WTC11 (cell line): Measurements from ENCODE around the gene P4HB. TPM values are rescaled to one million over a fixed set of nuclear protein-coding genes. Genes with fewer than 3 reads are reported as not detected.

Experiments used
- ATAC-seq: fragments of 200-7000 bp; cut with Tn5 transposase; 2 replicates; pipeline ENCODE4 v1.10.0; 2021; ENCODE audit warnings: mild to moderate bottlenecking, moderate library complexity
- CTCF ChIA-PET: fragments of 300-600 bp; sonication (Branson Sonifier 250); formaldehyde crosslinking; loops from one replicate; lab custom pipeline; 2021; ENCODE audit warnings: antibody characterized with exemption; lab: Charles Lee
- POLR2A ChIA-PET: fragments of 350-600 bp; sonication (Branson Sonifier 250); formaldehyde crosslinking; loops from one replicate; lab custom pipeline; 2021; ENCODE audit warnings: antibody characterized with exemption; lab: Charles Lee
- DNase-seq: peaks from one replicate; pipeline ENCODE4 v3.0.0; 2021; ENCODE audit warnings: low spot score
- H3K27ac Mint-ChIP-seq: 2 replicates; pipeline ENCODE4 v1.8.0; 2021; ENCODE audit warnings: mixed read lengths
- H3K27me3 Mint-ChIP-seq: 2 replicates; pipeline ENCODE4 v1.8.0; 2021; ENCODE audit warnings: low read depth, mild to moderate bottlenecking, moderate library complexity, mixed read lengths
- H3K36me3 Mint-ChIP-seq: 2 replicates; pipeline ENCODE4 v1.8.0; 2021; ENCODE audit warnings: mixed read lengths
- H3K4me1 Mint-ChIP-seq: 2 replicates; pipeline ENCODE4 v1.8.0; 2022; ENCODE audit warnings: mixed read lengths
- H3K4me3 Mint-ChIP-seq: 2 replicates; pipeline ENCODE4 v1.8.0; 2021; ENCODE audit warnings: mild to moderate bottlenecking, moderate library complexity, mixed read lengths
- H3K9me3 Mint-ChIP-seq: 2 replicates; pipeline ENCODE4 v1.8.0; 2021; ENCODE audit warnings: mixed read lengths
- CBFB ChIP-seq: sonication (generic); formaldehyde crosslinking; IDR thresholded peaks from 2 replicates; pipeline ENCODE4 v1.8.1; 2022; ENCODE audit warnings: mild to moderate bottlenecking, low read depth, missing genetic modification reagents
- ERG ChIP-seq: fragments of 250-450 bp; sonication (Bioruptor Pico); IDR thresholded peaks from 2 replicates; pipeline ENCODE4 v1.8.0; 2021; ENCODE audit warnings: mild to moderate bottlenecking
- KAT7 ChIP-seq: sonication (generic); formaldehyde crosslinking; IDR thresholded peaks from 2 replicates; pipeline ENCODE4 v1.8.1; 2023; ENCODE audit warnings: missing genetic modification reagents, mild to moderate bottlenecking, borderline replicate concordance
- NFYB ChIP-seq: sonication (generic); formaldehyde crosslinking; conservative IDR thresholded peaks from 2 replicates; pipeline ENCODE4 v1.8.0; 2022; ENCODE audit warnings: low read depth, missing genetic modification reagents
- NR2C2 ChIP-seq: sonication (generic); formaldehyde crosslinking; IDR thresholded peaks from 2 replicates; pipeline ENCODE4 v1.8.0; 2022; ENCODE audit warnings: mild to moderate bottlenecking, missing genetic modification reagents
- OVOL2 ChIP-seq: fragments of 250-450 bp; sonication (Bioruptor Pico); IDR thresholded peaks from 2 replicates; pipeline ENCODE4 v1.9.0; 2021; ENCODE audit warnings: mild to moderate bottlenecking, borderline replicate concordance
- PREB ChIP-seq: sonication (generic); formaldehyde crosslinking; IDR thresholded peaks from 2 replicates; pipeline ENCODE4 v1.8.1; 2022; ENCODE audit warnings: mild to moderate bottlenecking, missing genetic modification reagents, moderate library complexity, borderline replicate concordance
- PRRX2 ChIP-seq: fragments of 250-450 bp; sonication (Bioruptor Pico); IDR thresholded peaks from 2 replicates; pipeline ENCODE4 v1.8.0; 2021; ENCODE audit warnings: mild to moderate bottlenecking
- SMAD3 ChIP-seq: sonication (generic); formaldehyde crosslinking; IDR thresholded peaks from 2 replicates; pipeline ENCODE4 v1.8.0; 2022; ENCODE audit warnings: missing genetic modification reagents, mild to moderate bottlenecking, borderline replicate concordance
- SMAD4 ChIP-seq: sonication (generic); formaldehyde crosslinking; IDR thresholded peaks from 2 replicates; pipeline ENCODE4 v1.8.0; 2022; ENCODE audit warnings: mild to moderate bottlenecking, missing genetic modification reagents
- ZNF138 ChIP-seq: sonication (generic); formaldehyde crosslinking; conservative IDR thresholded peaks from 2 replicates; pipeline ENCODE4 v1.8.1; 2022; ENCODE audit warnings: mild to moderate bottlenecking, moderate library complexity, missing genetic modification reagents
- ZNF317 ChIP-seq: sonication (generic); formaldehyde crosslinking; IDR thresholded peaks from 2 replicates; pipeline ENCODE4 v1.8.1; 2023; ENCODE audit warnings: low read depth, mild to moderate bottlenecking, moderate library complexity, missing genetic modification reagents, borderline replicate concordance
- ZNF416 ChIP-seq: fragments of 250-450 bp; sonication (Bioruptor Pico); IDR thresholded peaks from 2 replicates; pipeline ENCODE4 v1.9.0; 2021; ENCODE audit warnings: mild to moderate bottlenecking, inconsistent platforms
- ZNF423 ChIP-seq: fragments of 250-450 bp; sonication (Bioruptor Pico); IDR thresholded peaks from 2 replicates; pipeline ENCODE4 v2.1.2; 2022; ENCODE audit warnings: mild to moderate bottlenecking, moderate library complexity
- total RNA-seq: library from RNA; stranded (reverse); gene quantifications from 3 replicates; pipeline ENCODE4 v1.2.3, GENCODE V29; 2021
- TF ChIP-seq, protein P1 (sequence below): sonication (generic); formaldehyde crosslinking; IDR thresholded peaks from 2 replicates; pipeline ENCODE4 v1.8.1; 2022; ENCODE audit warnings: low read depth, missing genetic modification reagents, borderline replicate concordance
- TF ChIP-seq, protein P2 (sequence below): fragments of 250-450 bp; sonication (Bioruptor Pico); IDR thresholded peaks from 2 replicates; pipeline ENCODE4 v2.1.2; 2022; ENCODE audit warnings: mild to moderate bottlenecking, moderate library complexity
- TF ChIP-seq, protein P3 (sequence below): sonication (generic); formaldehyde crosslinking; IDR thresholded peaks from 2 replicates; pipeline ENCODE4 v1.8.1; 2023; ENCODE audit warnings: mild to moderate bottlenecking, missing genetic modification reagents, borderline replicate concordance
- TF ChIP-seq, protein P4 (sequence below): sonication (generic); formaldehyde crosslinking; IDR thresholded peaks from 2 replicates; pipeline ENCODE4 v1.8.0; 2022; ENCODE audit warnings: missing genetic modification reagents

The P4HB gene
- total RNA-seq, 1 experiment from 2014 or later: 380 TPM

DNA sequence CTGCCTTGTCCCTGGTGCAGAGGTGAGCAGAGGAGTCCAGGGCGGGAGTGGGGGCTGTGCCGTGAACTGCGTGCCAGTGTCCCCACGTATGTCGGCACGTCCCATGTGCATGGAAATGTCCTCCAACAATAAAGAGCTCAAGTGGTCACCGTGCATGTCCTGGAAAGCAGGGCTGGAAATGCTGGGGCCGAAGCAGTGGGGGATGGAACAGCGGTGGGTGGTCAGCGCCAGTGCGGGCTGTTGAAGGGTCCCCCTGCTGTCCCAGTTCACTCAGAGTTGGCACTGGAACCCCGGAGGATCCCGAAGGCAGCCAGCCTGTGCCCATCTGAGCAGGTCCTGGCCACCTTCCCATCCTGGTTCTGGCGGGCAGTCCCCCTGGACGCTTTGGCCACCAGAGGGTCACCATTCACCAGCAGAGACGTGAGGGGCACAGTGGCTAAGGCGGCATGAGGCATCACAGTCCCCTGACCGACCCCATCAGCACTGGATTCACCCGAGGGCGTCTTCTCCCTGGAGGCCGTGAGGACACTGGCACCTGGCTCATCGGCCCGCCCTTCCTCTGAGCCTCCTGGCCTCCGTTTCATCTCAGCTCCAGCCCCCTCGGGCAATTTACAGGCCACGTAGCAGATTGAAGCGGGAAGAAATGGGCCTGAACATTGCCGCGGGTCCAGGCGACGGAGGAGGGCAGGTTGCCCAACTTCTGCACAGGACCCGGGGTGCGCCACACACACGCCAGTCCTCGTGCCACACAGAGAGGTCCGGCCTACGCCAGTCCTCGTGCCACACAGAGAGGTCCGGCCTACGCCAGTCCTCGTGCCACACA, 46.3 kb downstream of the P4HB start (continued):
- TF ChIP-seq, protein P1, sequence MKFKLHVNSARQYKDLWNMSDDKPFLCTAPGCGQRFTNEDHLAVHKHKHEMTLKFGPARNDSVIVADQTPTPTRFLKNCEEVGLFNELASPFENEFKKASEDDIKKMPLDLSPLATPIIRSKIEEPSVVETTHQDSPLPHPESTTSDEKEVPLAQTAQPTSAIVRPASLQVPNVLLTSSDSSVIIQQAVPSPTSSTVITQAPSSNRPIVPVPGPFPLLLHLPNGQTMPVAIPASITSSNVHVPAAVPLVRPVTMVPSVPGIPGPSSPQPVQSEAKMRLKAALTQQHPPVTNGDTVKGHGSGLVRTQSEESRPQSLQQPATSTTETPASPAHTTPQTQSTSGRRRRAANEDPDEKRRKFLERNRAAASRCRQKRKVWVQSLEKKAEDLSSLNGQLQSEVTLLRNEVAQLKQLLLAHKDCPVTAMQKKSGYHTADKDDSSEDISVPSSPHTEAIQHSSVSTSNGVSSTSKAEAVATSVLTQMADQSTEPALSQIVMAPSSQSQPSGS (CRISPR knock-in tag): no peak

DNA sequence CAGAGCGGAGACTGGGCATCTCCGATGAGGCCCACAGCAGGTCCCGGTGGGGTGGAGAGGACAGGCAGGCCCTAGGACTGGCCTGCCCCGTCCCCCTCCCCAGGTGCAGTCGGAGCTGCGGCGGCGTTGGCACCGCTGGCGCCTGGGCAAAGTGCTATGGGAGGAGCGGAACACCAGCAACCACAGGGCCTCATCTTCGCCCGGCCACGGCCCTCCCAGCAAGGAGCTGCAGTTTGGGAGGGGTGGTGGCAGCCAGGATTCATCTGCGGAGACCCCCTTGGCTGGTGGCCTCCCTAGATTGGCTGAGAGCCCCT, 47.0 kb downstream of the P4HB start:
- POLR2A ChIA-PET: no interaction called here
- DNase-seq: no peak
- ATAC-seq: no peak
- no peak overlapping the region for H3K4me3 Mint-ChIP-seq
- H3K27ac Mint-ChIP-seq: no peak overlapping the region
- no peaks in the 10 kb centered on the region for H3K4me1 Mint-ChIP-seq
- TF ChIP-seq KAT7 (CRISPR knock-in tag) (no peak), PREB (CRISPR knock-in tag) (no peak), NR2C2 (CRISPR knock-in tag) (no peak), SMAD4 (CRISPR knock-in tag) (no peak), CBFB (CRISPR knock-in tag) (no peak)
- H3K27me3 Mint-ChIP-seq: no peaks in the 10 kb centered on the region
- CTCF ChIA-PET: interaction anchor here (2.0 kb wide), 1 partner anchor 42 kb away, joined by 5 read pairs; no protein-coding TSS in a partner anchor
- no peaks in the 10 kb centered on the region for H3K9me3 Mint-ChIP-seq
- H3K36me3 Mint-ChIP-seq: no peaks in the 10 kb centered on the region

- Mint-ChIP-seq H3K4me1 (no peaks in the 10 kb centered on the region), H3K9me3 (no peaks in the 10 kb centered on the region), H3K4me3 (no peak overlapping the region), H3K27ac (no peak overlapping the region), H3K36me3 (no peaks in the 10 kb centered on the region), H3K27me3 (no peaks in the 10 kb centered on the region)
- no peak for DNase-seq
- POLR2A ChIA-PET: no interaction called here
- CTCF ChIA-PET: interaction anchor here (2.0 kb wide), 1 partner anchor 42 kb away, joined by 5 read pairs; no protein-coding TSS in a partner anchor
- no peak for ATAC-seq
- no peak for TF ChIP-seq PRRX2 (CRISPR knock-in tag)
- no peak for TF ChIP-seq ZNF423 (CRISPR knock-in tag)
- TF ChIP-seq, protein P2, sequence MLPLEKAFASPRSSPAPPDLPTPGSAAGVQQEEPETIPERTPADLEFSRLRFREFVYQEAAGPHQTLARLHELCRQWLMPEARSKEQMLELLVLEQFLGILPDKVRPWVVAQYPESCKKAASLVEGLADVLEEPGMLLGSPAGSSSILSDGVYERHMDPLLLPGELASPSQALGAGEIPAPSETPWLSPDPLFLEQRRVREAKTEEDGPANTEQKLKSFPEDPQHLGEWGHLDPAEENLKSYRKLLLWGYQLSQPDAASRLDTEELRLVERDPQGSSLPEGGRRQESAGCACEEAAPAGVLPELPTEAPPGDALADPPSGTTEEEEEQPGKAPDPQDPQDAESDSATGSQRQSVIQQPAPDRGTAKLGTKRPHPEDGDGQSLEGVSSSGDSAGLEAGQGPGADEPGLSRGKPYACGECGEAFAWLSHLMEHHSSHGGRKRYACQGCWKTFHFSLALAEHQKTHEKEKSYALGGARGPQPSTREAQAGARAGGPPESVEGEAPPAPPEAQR (CRISPR knock-in tag): no peak
- TF ChIP-seq, protein P3, sequence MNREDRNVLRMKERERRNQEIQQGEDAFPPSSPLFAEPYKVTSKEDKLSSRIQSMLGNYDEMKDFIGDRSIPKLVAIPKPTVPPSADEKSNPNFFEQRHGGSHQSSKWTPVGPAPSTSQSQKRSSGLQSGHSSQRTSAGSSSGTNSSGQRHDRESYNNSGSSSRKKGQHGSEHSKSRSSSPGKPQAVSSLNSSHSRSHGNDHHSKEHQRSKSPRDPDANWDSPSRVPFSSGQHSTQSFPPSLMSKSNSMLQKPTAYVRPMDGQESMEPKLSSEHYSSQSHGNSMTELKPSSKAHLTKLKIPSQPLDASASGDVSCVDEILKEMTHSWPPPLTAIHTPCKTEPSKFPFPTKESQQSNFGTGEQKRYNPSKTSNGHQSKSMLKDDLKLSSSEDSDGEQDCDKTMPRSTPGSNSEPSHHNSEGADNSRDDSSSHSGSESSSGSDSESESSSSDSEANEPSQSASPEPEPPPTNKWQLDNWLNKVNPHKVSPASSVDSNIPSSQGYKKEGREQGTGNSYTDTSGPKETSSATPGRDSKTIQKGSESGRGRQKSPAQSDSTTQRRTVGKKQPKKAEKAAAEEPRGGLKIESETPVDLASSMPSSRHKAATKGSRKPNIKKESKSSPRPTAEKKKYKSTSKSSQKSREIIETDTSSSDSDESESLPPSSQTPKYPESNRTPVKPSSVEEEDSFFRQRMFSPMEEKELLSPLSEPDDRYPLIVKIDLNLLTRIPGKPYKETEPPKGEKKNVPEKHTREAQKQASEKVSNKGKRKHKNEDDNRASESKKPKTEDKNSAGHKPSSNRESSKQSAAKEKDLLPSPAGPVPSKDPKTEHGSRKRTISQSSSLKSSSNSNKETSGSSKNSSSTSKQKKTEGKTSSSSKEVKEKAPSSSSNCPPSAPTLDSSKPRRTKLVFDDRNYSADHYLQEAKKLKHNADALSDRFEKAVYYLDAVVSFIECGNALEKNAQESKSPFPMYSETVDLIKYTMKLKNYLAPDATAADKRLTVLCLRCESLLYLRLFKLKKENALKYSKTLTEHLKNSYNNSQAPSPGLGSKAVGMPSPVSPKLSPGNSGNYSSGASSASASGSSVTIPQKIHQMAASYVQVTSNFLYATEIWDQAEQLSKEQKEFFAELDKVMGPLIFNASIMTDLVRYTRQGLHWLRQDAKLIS: no peak
- TF ChIP-seq, protein P4, sequence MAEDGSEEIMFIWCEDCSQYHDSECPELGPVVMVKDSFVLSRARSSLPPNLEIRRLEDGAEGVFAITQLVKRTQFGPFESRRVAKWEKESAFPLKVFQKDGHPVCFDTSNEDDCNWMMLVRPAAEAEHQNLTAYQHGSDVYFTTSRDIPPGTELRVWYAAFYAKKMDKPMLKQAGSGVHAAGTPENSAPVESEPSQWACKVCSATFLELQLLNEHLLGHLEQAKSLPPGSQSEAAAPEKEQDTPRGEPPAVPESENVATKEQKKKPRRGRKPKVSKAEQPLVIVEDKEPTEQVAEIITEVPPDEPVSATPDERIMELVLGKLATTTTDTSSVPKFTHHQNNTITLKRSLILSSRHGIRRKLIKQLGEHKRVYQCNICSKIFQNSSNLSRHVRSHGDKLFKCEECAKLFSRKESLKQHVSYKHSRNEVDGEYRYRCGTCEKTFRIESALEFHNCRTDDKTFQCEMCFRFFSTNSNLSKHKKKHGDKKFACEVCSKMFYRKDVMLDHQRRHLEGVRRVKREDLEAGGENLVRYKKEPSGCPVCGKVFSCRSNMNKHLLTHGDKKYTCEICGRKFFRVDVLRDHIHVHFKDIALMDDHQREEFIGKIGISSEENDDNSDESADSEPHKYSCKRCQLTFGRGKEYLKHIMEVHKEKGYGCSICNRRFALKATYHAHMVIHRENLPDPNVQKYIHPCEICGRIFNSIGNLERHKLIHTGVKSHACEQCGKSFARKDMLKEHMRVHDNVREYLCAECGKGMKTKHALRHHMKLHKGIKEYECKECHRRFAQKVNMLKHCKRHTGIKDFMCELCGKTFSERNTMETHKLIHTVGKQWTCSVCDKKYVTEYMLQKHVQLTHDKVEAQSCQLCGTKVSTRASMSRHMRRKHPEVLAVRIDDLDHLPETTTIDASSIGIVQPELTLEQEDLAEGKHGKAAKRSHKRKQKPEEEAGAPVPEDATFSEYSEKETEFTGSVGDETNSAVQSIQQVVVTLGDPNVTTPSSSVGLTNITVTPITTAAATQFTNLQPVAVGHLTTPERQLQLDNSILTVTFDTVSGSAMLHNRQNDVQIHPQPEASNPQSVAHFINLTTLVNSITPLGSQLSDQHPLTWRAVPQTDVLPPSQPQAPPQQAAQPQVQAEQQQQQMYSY: no peak
- no peak for TF ChIP-seq ERG (CRISPR knock-in tag)
- TF ChIP-seq ZNF416: no peak
- TF ChIP-seq ZNF317 (CRISPR knock-in tag): no peak
- no peak for TF ChIP-seq SMAD3
- no peak for TF ChIP-seq NFYB (CRISPR knock-in tag)
- no peak for TF ChIP-seq ZNF138 (CRISPR knock-in tag)
- no peak for TF ChIP-seq OVOL2 (CRISPR knock-in tag)
Observed at GRCh38 chr17:81812571-81813370, 47.6 kb downstream of the P4HB start.
